Activated CD8-positive, alpha-beta memory T cell treated with anti-CD3 and anti-CD28 coated beads, Interleukin-2, amount 10 ng/mL, durations not matched to agents 7 days and 5 days (primary cell): Measurements from ENCODE around the gene ARGLU1. TPM values are rescaled to one million over a fixed set of nuclear protein-coding genes. Genes with fewer than 3 reads are reported as not detected.

Experiments used
- ATAC-seq: fragments of 150-1000 bp; cut with Tn5 transposase; one replicate; pipeline ENCODE4 v1.10.0; 2021; ENCODE audit warnings: moderate library complexity
- CTCF ChIA-PET: fragments of 350-600 bp; sonication (Branson Sonifier 250); formaldehyde crosslinking; loops from one replicate; lab custom pipeline; 2021; ENCODE audit warnings: antibody characterized with exemption; lab: Charles Lee
- DNase-seq: peaks from one replicate; pipeline ENCODE4 v3.0.0-alpha.2; 2020
- H3K27ac Mint-ChIP-seq: one replicate; pipeline ENCODE4 v1.8.0; 2021; ENCODE audit warnings: mild to moderate bottlenecking, mixed read lengths
- H3K27me3 Mint-ChIP-seq: one replicate; pipeline ENCODE4 v1.8.0; 2021; ENCODE audit warnings: mixed read lengths
- H3K36me3 Mint-ChIP-seq: one replicate; pipeline ENCODE4 v1.8.0; 2021; ENCODE audit warnings: mild to moderate bottlenecking, mixed read lengths
- H3K4me1 Mint-ChIP-seq: one replicate; pipeline ENCODE4 v1.8.0; 2021; ENCODE audit warnings: mixed read lengths
- H3K4me3 Mint-ChIP-seq: one replicate; pipeline ENCODE4 v1.8.0; 2021; ENCODE audit warnings: mild to moderate bottlenecking, moderate library complexity, mixed read lengths
- H3K9me3 Mint-ChIP-seq: one replicate; pipeline ENCODE4 v1.8.0; 2022; ENCODE audit warnings: low read depth, mixed read lengths
- total RNA-seq, 2 experiments: library from RNA; stranded (reverse); gene quantifications; one replicate each; pipeline ENCODE4 v1.2.3, GENCODE V29; 2021

The ARGLU1 gene
- total RNA-seq, 2 experiments from 2014 or later, result 111 to 138 TPM

DNA sequence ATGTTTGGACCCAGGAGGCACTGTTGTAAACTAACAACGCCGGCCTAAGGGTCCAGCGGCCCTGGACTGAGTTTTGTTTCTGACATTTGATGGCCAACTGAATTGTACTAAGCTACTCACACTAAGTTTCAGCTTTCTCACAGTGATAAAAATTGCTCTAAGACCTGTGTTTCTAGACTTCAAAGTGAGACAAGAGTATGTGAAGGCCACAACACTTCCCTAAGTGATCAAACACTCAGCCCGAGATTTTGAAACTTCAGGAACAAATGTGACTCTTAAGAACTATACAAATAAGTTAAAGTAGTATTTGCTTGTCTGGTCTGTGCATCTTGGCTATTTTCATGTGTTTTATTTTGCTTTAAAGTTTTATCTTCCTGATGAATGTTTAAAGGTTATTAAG, 62.6 kb downstream of the ARGLU1 start:
- ATAC-seq, result no peak
- CTCF ChIA-PET, result no interaction called here
- peaks cover 41% of the 10 kb centered on the region for H3K27me3 Mint-ChIP-seq
- no peak overlapping the region for H3K4me3 Mint-ChIP-seq
- peaks cover 6% of the 10 kb centered on the region for H3K4me1 Mint-ChIP-seq
- H3K9me3 Mint-ChIP-seq, result no peaks in the 10 kb centered on the region
- H3K27ac Mint-ChIP-seq, result no peak overlapping the region
- no peaks in the 10 kb centered on the region for H3K36me3 Mint-ChIP-seq
- no peak for DNase-seq

DNA sequence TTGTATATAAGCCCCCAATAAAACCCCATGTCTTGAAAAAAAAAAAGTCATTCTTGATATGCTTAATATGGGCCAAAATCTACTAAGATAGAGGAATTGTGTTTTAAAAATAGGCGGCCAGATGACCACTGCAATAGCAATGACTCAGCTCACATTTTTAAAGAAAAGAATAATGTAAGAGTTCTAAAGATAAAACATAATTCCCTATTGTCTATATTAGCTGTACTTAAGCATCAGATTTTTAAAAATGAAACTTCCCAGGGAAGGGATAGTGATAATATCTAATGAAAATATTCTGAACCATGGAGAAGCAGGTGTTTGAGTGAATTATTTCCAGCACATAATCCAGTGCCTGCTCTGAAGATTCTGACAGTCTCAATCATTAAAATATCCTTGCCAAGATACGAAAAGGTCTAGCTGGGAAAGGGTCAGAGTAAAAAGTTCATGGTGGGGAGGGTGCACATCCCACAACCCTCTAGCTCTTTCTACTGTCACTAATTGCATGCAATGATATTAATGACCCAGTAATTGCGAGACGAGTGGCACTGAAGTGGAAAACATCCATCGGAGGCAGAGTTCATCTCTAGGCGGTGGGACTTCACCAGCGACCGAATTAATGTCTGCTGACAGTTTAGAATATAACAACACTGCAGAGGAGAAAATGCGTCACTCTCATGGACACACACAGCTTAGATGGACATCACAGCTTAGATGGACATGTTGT, 64.0 kb downstream of the ARGLU1 start:
- DNase-seq, result no peak
- no peak overlapping the region for H3K27ac Mint-ChIP-seq
- no peaks in the 10 kb centered on the region for H3K36me3 Mint-ChIP-seq
- CTCF ChIA-PET, result no interaction called here
- ATAC-seq, result no peak
- H3K4me1 Mint-ChIP-seq, result peaks cover 12% of the 10 kb centered on the region
- peaks cover 50% of the 10 kb centered on the region for H3K27me3 Mint-ChIP-seq
- H3K9me3 Mint-ChIP-seq, result no peaks in the 10 kb centered on the region
- no peak overlapping the region for H3K4me3 Mint-ChIP-seq

GRCh38 chr13:106503272-106503671, 64.7 kb downstream of the ARGLU1 start:
- CTCF ChIA-PET, result no interaction called here
- ATAC-seq (no peak), DNase-seq (no peak)
- Mint-ChIP-seq H3K27ac (no peak overlapping the region), H3K27me3 (peaks cover 56% of the 10 kb centered on the region), H3K9me3 (no peaks in the 10 kb centered on the region), H3K36me3 (no peaks in the 10 kb centered on the region), H3K4me3 (no peak overlapping the region), H3K4me1 (peaks cover 12% of the 10 kb centered on the region)

GRCh38 chr13:106500445-106500844, 67.5 kb downstream of the ARGLU1 start:
- Mint-ChIP-seq H3K4me1 (peaks cover 7% of the 10 kb centered on the region), H3K27me3 (peaks cover 67% of the 10 kb centered on the region), H3K4me3 (no peak overlapping the region), H3K27ac (no peak overlapping the region), H3K36me3 (no peaks in the 10 kb centered on the region), H3K9me3 (no peaks in the 10 kb centered on the region)
- CTCF ChIA-PET, result no interaction called here
- ATAC-seq (no peak), DNase-seq (no peak)

- Mint-ChIP-seq H3K27ac (no peak overlapping the region), H3K36me3 (no peaks in the 10 kb centered on the region), H3K27me3 (peaks cover 66% of the 10 kb centered on the region), H3K4me1 (peaks cover 7% of the 10 kb centered on the region), H3K4me3 (no peak overlapping the region), H3K9me3 (no peaks in the 10 kb centered on the region)
- DNase-seq (no peak), ATAC-seq (no peak)
- CTCF ChIA-PET, result no interaction called here
Observed at GRCh38 chr13:106499896-106500295, 68.0 kb downstream of the ARGLU1 start.

- CTCF ChIA-PET, result interaction anchor here (0.9 to 1.2 kb wide), 2 partner anchors 37 to 42 kb away, joined by 3 read pairs; partner anchors contain the start of gene EFNB2
- Mint-ChIP-seq H3K4me3 (no peak overlapping the region), H3K27ac (no peak overlapping the region), H3K4me1 (peaks cover 7% of the 10 kb centered on the region), H3K27me3 (peaks cover 69% of the 10 kb centered on the region), H3K9me3 (no peaks in the 10 kb centered on the region), H3K36me3 (no peaks in the 10 kb centered on the region)
- ATAC-seq (no peak), DNase-seq (no peak)
Observed at GRCh38 chr13:106499113-106499512, 68.8 kb downstream of the ARGLU1 start.

DNA sequence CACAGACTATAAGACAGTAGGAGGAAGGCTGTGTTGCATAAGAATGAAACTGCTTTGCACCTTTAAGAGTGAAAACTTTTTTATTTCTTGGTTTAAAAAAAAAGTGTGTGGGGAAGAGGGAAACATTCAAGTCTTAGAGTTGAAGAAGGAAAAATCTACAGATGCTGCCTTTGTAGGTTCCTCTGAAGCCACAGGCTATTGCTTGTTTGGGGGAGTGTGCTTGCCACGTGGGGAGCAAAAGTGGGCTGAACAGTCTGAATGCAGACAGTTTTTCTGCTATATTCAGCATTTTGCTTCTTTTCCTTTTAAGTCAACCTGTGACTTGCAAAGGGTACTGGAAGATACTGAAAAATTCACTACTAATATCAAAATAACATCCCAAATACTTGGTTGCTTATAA, 69.4 kb downstream of the ARGLU1 start:
- Mint-ChIP-seq H3K9me3 (no peaks in the 10 kb centered on the region), H3K27ac (no peak overlapping the region), H3K4me1 (peaks cover 11% of the 10 kb centered on the region), H3K4me3 (no peak overlapping the region), H3K27me3 (peaks cover 73% of the 10 kb centered on the region), H3K36me3 (no peaks in the 10 kb centered on the region)
- no peak for ATAC-seq
- CTCF ChIA-PET, result interaction anchor here (0.9 to 1.2 kb wide), 2 partner anchors 37 to 43 kb away, joined by 3 read pairs; partner anchors contain the start of gene EFNB2
- DNase-seq, result no peak

- CTCF ChIA-PET, result no interaction called here
- ATAC-seq (no peak), DNase-seq (no peak)
- Mint-ChIP-seq H3K9me3 (no peaks in the 10 kb centered on the region), H3K27ac (no peak overlapping the region), H3K4me1 (peaks cover 15% of the 10 kb centered on the region), H3K36me3 (no peaks in the 10 kb centered on the region), H3K4me3 (no peak overlapping the region), H3K27me3 (peaks cover 72% of the 10 kb centered on the region)
Observed at GRCh38 chr13:106498158-106498557, 69.8 kb downstream of the ARGLU1 start.

DNA sequence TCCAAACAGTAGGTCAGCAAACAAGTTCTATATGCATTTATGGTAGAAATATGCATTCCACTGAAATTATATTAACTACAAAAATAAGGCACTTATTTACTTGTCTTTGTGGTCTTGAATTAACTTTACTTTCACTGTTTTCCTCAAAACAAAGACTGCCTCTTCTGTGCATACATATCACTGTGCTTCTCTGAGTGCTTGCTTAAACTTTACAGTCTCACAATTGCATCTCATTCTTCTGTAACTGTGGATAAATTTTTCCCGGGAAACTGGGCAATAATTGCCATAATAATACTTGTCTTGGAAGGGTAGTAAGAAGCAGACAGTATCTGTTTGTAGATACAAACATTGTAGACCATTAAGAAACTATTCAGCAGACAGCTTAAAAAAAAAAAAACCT, 70.9 kb downstream of the ARGLU1 start:
- Mint-ChIP-seq H3K36me3 (no peaks in the 10 kb centered on the region), H3K27me3 (peaks cover 69% of the 10 kb centered on the region), H3K4me3 (no peak overlapping the region)

GRCh38 chr13:106496072-106496997, 71.6 kb downstream of the ARGLU1 start:
- H3K36me3 Mint-ChIP-seq, result no peaks in the 10 kb centered on the region
- H3K27me3 Mint-ChIP-seq, result peaks cover 73% of the 10 kb centered on the region
- H3K4me3 Mint-ChIP-seq, result no peak overlapping the region
- no peak for DNase-seq
- CTCF ChIA-PET, result interaction anchor here (0.6 kb wide), 1 partner anchor 10 kb away, joined by 3 read pairs; no protein-coding TSS in a partner anchor
- peaks cover 20% of the 10 kb centered on the region for H3K4me1 Mint-ChIP-seq
- no peaks in the 10 kb centered on the region for H3K9me3 Mint-ChIP-seq
- H3K27ac Mint-ChIP-seq, result no peak overlapping the region
- ATAC-seq, result no peak

More for the DNA sequence above, 70.9 kb downstream of the ARGLU1 start:
- Mint-ChIP-seq H3K4me1 (peaks cover 18% of the 10 kb centered on the region), H3K9me3 (no peaks in the 10 kb centered on the region), H3K27ac (no peak overlapping the region)
- ATAC-seq, result no peak
- CTCF ChIA-PET, result interaction anchor here (0.6 kb wide), 1 partner anchor 9 kb away, joined by 3 read pairs; no protein-coding TSS in a partner anchor
- no peak for DNase-seq

DNA sequence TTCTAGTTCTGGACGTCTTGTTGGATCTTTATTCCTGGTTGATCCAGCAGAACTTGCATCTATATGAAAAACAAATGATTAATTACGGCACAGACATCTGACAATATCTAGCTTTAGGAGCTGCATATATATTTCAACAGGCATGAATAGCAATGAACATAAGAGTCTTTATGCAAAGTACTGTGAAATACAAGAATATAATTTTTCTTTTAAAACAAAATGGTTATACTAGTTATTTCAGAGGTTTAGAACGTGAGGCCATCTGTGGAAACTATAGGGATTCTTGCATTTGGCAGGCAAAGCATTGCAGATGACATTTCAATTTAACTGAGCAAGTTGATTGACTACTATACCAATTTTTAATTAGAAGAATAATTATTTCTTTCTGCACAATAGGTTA, 73.0 kb downstream of the ARGLU1 start:
- DNase-seq (no peak), ATAC-seq (no peak)
- no peaks in the 10 kb centered on the region for H3K9me3 Mint-ChIP-seq
- CTCF ChIA-PET, result no interaction called here
- no peaks in the 10 kb centered on the region for H3K36me3 Mint-ChIP-seq
- peaks cover 24% of the 10 kb centered on the region for H3K4me1 Mint-ChIP-seq
- H3K27me3 Mint-ChIP-seq, result peaks cover 73% of the 10 kb centered on the region
- no peak overlapping the region for H3K4me3 Mint-ChIP-seq
- H3K27ac Mint-ChIP-seq, result no peak overlapping the region

DNA sequence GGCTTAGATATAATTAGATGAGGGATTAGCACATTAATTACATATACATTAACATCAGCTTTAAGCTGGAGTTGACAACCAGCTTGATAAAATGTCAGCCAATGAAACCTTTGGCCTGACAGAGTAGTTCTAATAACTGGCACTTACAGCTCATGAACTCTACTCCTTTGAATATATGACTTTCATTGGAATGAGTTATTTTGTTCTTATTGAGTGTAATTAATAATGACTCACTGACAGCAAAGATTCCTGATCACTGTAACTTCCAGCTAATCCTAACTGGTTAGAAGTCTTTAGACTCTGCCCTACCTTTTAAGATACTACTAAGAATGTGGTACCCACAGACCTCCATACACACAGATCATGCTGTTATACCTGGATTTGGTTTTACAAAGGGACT, 73.4 kb downstream of the ARGLU1 start:
- Mint-ChIP-seq H3K27ac (no peak overlapping the region), H3K36me3 (no peaks in the 10 kb centered on the region)
- CTCF ChIA-PET, result no interaction called here

DNA sequence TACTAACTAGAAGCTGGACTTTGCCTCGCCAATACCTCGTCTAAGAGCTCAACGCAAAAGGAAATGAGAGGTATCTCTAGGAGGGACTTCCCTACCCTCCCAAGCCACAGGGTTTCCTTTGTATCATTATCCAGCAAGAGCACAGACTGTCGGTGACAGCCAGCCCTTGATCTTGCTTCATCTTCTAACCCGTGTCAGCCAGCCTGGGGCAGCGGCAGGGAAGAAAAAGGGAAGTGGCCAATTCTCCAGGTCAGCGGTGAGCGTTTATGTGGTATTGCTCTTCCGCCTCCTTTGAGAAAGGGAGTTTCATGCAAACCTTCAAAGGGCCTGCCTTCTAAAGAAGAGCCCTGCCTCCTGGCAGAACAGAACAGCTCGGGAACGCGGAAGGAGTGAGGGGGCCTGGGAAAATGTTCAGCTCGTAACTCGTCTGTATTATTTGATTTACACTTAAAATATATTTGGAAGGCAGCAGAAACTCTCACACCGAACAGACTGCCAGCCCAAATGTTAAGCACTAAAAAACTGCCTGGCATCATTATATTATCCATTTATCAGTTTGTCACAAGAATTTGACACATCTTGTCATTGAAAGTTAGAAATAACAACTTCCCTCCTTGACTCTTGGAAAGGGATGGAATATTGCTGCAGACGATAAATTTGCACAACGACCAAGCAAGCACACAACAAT, 74.3 kb downstream of the ARGLU1 start:
- Mint-ChIP-seq H3K9me3 (no peaks in the 10 kb centered on the region), H3K27ac (no peak overlapping the region), H3K27me3 (peaks cover 73% of the 10 kb centered on the region), H3K4me3 (no peak overlapping the region), H3K36me3 (no peaks in the 10 kb centered on the region), H3K4me1 (peaks cover 21% of the 10 kb centered on the region)
- DNase-seq, result no peak
- ATAC-seq, result peak; percentile 33
- CTCF ChIA-PET, result no interaction called here

More for the DNA sequence above, 73.4 kb downstream of the ARGLU1 start:
- Mint-ChIP-seq H3K4me1 (peaks cover 21% of the 10 kb centered on the region), H3K4me3 (no peak overlapping the region), H3K9me3 (no peaks in the 10 kb centered on the region), H3K27me3 (peaks cover 71% of the 10 kb centered on the region)
- no peak for ATAC-seq
- no peak for DNase-seq
